K562 (cell line): ENCODE results near the gene SLC22A23.

Source experiments
- HDAC3 ChIP-seq: fragments of 450-650 bp; IDR thresholded peaks from 2 replicates; pipeline ENCODE4 v1.6.1; 2018; ENCODE audit warnings: borderline replicate concordance, mild to moderate bottlenecking, moderate library complexity; ENCODE audit not compliant: partially characterized antibody
- MAZ ChIP-seq, 2 experiments: fragments of 450-650 bp in 1 of 2; sonication (generic) in 1 of 2; formaldehyde crosslinking; IDR thresholded peaks in 1 of 2; conservative IDR thresholded peaks in 1 of 2; 2 replicates each; pipeline versions ENCODE4 v1.4.0 to v1.5.0; 2020; ENCODE audit warnings: mild to moderate bottlenecking in 1 of 2, missing genetic modification reagents in 1 of 2
- POLR2A ChIP-seq: fragments of 450-650 bp; conservative IDR thresholded peaks from 2 replicates; pipeline ENCODE4 v1.6.1; 2016
- RREB1 ChIP-seq: fragments of 250-450 bp; sonication (Bioruptor Pico); IDR thresholded peaks from 2 replicates; pipeline ENCODE4 v1.4.0; 2020
- SMAD4 ChIP-seq: fragments of 250-450 bp; sonication (Bioruptor Pico); conservative IDR thresholded peaks from 2 replicates; pipeline ENCODE4 v1.8.0; 2021; ENCODE audit warnings: inconsistent platforms, mild to moderate bottlenecking, moderate library complexity
- ZNF133 ChIP-seq: fragments of 250-450 bp; sonication (Bioruptor Pico); IDR thresholded peaks from 2 replicates; pipeline ENCODE4 v1.4.0; 2020; ENCODE audit warnings: mild to moderate bottlenecking
- ZNF583 ChIP-seq: fragments of 250-450 bp; sonication (Bioruptor Pico); IDR thresholded peaks from 2 replicates; pipeline ENCODE4 v1.4.0; 2020
- TF ChIP-seq, protein P1 (sequence below): sonication (generic); formaldehyde crosslinking; IDR thresholded peaks from 2 replicates; pipeline ENCODE4 v1.8.1; 2023; ENCODE audit warnings: missing genetic modification reagents, mild to moderate bottlenecking, borderline replicate concordance
- TF ChIP-seq, protein P2 (sequence below), 3 experiments: IDR thresholded peaks in 2 of 3; conservative IDR thresholded peaks in 1 of 3; 2 replicates each; pipeline ENCODE4 v1.5.1; 2011 to 2012; ENCODE audit warnings: low read length in 3 of 3, mild to moderate bottlenecking in 3 of 3, control low read depth in 2 of 3, improper control_type of control experiment in 1 of 3, inconsistent platforms in 1 of 3, low read depth in 1 of 3, mixed read lengths in 1 of 3, moderate library complexity in 1 of 3; ENCODE audit not compliant: insufficient read depth in 2 of 3
- TF ChIP-seq, protein P3 (sequence below), 2 experiments: fragments of 150-350 bp in 1 of 2; IDR thresholded peaks; 2 replicates each; pipeline ENCODE4 v1.6.1; 2012 to 2016; ENCODE audit warnings: low read depth in 2 of 2, low read length in 2 of 2, mild to moderate bottlenecking in 1 of 2, moderate library complexity in 1 of 2

GRCh38 chr6:3359101-3359752 lies 97.6 kb downstream of the SLC22A23 start:
- no peak for TF ChIP-seq RREB1
- TF ChIP-seq ZNF583 (CRISPR knock-in tag): no peak
- TF ChIP-seq, protein P1, sequence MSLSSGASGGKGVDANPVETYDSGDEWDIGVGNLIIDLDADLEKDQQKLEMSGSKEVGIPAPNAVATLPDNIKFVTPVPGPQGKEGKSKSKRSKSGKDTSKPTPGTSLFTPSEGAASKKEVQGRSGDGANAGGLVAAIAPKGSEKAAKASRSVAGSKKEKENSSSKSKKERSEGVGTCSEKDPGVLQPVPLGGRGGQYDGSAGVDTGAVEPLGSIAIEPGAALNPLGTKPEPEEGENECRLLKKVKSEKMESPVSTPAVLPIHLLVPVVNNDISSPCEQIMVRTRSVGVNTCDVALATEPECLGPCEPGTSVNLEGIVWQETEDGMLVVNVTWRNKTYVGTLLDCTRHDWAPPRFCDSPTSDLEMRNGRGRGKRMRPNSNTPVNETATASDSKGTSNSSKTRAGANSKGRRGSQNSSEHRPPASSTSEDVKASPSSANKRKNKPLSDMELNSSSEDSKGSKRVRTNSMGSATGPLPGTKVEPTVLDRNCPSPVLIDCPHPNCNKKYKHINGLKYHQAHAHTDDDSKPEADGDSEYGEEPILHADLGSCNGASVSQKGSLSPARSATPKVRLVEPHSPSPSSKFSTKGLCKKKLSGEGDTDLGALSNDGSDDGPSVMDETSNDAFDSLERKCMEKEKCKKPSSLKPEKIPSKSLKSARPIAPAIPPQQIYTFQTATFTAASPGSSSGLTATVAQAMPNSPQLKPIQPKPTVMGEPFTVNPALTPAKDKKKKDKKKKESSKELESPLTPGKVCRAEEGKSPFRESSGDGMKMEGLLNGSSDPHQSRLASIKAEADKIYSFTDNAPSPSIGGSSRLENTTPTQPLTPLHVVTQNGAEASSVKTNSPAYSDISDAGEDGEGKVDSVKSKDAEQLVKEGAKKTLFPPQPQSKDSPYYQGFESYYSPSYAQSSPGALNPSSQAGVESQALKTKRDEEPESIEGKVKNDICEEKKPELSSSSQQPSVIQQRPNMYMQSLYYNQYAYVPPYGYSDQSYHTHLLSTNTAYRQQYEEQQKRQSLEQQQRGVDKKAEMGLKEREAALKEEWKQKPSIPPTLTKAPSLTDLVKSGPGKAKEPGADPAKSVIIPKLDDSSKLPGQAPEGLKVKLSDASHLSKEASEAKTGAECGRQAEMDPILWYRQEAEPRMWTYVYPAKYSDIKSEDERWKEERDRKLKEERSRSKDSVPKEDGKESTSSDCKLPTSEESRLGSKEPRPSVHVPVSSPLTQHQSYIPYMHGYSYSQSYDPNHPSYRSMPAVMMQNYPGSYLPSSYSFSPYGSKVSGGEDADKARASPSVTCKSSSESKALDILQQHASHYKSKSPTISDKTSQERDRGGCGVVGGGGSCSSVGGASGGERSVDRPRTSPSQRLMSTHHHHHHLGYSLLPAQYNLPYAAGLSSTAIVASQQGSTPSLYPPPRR (CRISPR knock-in tag): no peak
- TF ChIP-seq HDAC3: no peak
- TF ChIP-seq, protein P2, sequence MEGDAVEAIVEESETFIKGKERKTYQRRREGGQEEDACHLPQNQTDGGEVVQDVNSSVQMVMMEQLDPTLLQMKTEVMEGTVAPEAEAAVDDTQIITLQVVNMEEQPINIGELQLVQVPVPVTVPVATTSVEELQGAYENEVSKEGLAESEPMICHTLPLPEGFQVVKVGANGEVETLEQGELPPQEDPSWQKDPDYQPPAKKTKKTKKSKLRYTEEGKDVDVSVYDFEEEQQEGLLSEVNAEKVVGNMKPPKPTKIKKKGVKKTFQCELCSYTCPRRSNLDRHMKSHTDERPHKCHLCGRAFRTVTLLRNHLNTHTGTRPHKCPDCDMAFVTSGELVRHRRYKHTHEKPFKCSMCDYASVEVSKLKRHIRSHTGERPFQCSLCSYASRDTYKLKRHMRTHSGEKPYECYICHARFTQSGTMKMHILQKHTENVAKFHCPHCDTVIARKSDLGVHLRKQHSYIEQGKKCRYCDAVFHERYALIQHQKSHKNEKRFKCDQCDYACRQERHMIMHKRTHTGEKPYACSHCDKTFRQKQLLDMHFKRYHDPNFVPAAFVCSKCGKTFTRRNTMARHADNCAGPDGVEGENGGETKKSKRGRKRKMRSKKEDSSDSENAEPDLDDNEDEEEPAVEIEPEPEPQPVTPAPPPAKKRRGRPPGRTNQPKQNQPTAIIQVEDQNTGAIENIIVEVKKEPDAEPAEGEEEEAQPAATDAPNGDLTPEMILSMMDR (IDR thresholded peaks at IDR 0.05 in 2 of 3, conservative IDR thresholded peaks at IDR 0.05 in 1 of 3; ENCODE audit: insufficient read depth in 2 of 3, low read depth in 1 of 3, low read length in 3 of 3): no peak
- TF ChIP-seq MAZ (CRISPR knock-in tag; conservative IDR thresholded peaks at IDR 0.05 in 1 of 2, IDR thresholded peaks at IDR 0.05 in 1 of 2): no peak
- TF ChIP-seq, protein P3, sequence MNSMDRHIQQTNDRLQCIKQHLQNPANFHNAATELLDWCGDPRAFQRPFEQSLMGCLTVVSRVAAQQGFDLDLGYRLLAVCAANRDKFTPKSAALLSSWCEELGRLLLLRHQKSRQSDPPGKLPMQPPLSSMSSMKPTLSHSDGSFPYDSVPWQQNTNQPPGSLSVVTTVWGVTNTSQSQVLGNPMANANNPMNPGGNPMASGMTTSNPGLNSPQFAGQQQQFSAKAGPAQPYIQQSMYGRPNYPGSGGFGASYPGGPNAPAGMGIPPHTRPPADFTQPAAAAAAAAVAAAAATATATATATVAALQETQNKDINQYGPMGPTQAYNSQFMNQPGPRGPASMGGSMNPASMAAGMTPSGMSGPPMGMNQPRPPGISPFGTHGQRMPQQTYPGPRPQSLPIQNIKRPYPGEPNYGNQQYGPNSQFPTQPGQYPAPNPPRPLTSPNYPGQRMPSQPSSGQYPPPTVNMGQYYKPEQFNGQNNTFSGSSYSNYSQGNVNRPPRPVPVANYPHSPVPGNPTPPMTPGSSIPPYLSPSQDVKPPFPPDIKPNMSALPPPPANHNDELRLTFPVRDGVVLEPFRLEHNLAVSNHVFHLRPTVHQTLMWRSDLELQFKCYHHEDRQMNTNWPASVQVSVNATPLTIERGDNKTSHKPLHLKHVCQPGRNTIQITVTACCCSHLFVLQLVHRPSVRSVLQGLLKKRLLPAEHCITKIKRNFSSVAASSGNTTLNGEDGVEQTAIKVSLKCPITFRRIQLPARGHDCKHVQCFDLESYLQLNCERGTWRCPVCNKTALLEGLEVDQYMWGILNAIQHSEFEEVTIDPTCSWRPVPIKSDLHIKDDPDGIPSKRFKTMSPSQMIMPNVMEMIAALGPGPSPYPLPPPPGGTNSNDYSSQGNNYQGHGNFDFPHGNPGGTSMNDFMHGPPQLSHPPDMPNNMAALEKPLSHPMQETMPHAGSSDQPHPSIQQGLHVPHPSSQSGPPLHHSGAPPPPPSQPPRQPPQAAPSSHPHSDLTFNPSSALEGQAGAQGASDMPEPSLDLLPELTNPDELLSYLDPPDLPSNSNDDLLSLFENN (IDR thresholded peaks at IDR 0.05; ENCODE audit: low read depth in 2 of 2, low read length in 2 of 2): no peak
- TF ChIP-seq POLR2A: no peak
- no peak for TF ChIP-seq SMAD4 (CRISPR knock-in tag)
- no peak for TF ChIP-seq ZNF133 (CRISPR knock-in tag)
